ENCODE measurements around the gene CDKAL1.

DNA sequence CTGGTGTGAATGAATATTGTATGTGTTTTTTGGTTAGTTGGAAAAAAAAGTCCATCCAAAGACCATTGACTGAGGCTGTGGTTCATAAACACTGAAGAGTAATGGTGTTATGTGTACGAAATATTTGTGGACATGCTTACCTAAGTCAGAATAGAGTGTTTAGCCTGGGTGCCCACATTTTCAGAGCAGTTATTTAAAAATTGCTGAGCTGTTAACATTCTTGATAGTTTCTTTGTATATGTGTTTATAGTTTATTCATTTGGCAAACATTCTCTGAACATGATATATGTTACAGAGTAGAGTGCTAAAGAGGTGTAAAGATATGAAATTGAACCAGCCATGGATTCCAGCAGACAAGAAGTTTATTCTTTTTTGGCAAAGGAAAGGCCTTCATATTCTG lies 20.6 kb downstream of the CDKAL1 start:
- TF ChIP-seq, protein P1, sequence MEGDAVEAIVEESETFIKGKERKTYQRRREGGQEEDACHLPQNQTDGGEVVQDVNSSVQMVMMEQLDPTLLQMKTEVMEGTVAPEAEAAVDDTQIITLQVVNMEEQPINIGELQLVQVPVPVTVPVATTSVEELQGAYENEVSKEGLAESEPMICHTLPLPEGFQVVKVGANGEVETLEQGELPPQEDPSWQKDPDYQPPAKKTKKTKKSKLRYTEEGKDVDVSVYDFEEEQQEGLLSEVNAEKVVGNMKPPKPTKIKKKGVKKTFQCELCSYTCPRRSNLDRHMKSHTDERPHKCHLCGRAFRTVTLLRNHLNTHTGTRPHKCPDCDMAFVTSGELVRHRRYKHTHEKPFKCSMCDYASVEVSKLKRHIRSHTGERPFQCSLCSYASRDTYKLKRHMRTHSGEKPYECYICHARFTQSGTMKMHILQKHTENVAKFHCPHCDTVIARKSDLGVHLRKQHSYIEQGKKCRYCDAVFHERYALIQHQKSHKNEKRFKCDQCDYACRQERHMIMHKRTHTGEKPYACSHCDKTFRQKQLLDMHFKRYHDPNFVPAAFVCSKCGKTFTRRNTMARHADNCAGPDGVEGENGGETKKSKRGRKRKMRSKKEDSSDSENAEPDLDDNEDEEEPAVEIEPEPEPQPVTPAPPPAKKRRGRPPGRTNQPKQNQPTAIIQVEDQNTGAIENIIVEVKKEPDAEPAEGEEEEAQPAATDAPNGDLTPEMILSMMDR (IDR thresholded peaks at IDR 0.05): no peak
- TF ChIP-seq POLR2A (IDR thresholded peaks at IDR 0.05): no peak

Measured in tibial nerve (tissue), 3 donors.